ENCODE data around the gene AHNAK. TPM values are rescaled to one million over a fixed set of nuclear protein-coding genes. Genes with fewer than 3 reads are reported as not detected.
A peak's percentile ranks its signal among the peaks of the same experiment; 100 is the strongest.
"Not testable (repeated sequence)": the region's sequence is repeated elsewhere in the genome, so short reads cannot be mapped to it uniquely, and the experiment has no call there.

The AHNAK gene
- total RNA-seq, 2 donors from 2014 or later: 80.3 to 131 TPM

DNA sequence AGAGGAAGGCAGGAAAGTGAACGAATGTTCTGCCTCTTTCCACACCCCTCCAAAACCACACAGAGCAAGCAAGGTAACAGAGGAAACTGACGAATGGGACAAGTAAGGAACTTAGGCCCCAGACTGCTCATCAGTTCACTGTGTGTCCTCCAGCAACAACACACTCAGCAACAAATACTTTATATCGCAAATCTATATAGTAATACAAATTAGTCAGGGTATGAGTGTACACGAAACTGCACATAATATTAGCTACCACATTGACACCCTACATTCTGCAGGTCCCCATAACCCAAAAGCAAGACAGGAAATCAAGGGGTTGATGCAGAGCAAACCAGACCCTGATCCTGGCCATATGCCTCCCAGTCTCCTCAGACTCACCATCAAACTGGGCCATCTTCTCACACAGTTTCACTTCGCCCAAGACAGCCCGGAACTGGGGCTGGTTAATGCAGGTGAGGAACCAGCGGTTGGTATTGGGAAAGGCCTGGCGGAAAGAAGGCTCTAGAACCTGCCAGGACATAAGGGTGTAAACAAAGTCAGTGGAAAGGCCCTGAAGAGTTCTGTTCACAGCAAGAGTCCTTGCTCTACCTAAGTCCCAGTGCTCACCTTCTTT lies 20.5 kb upstream of the AHNAK start:
- no peaks in the 10 kb centered on the region for H3K9me3 Mint-ChIP-seq
- peaks cover 76% of the 10 kb centered on the region for H3K4me1 Mint-ChIP-seq (ENCODE audit: low read depth)
- H3K27ac Mint-ChIP-seq: peak overlapping the region; percentile 95
- DNase-seq (no peak), ATAC-seq (replicated peaks in 1 of 2) (peak; percentile 15 to 47)
- H3K36me3 Mint-ChIP-seq (ENCODE audit: insufficient read depth in 2 of 2): peaks cover 25 to 53% of the 10 kb centered on the region in 2 donors
- H3K4me3 Mint-ChIP-seq: peak overlapping the region; percentile 17 to 50
- no peaks in the 10 kb centered on the region for H3K27me3 Mint-ChIP-seq (ENCODE audit: low read depth)

DNA sequence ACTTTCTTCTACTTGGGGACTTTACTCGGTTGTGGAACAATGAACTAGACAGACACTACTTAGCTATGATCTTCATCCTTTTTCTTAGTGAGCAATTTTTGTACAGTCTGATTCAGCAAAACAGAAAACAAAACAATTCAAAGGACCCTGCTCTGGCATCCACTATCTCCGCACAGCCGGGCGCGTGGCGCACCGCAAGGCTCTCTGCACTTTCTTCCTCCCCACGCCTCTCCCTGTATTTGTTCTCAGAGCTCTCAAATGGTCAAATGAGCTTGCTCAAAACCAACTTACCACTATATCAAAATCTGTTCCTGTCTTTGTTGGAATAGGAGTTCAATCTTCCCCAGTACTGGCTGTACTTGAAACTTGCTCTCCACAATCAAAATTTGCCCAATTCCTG lies 19.6 kb upstream of the AHNAK start:
- Mint-ChIP-seq H3K36me3 (ENCODE audit: insufficient read depth in 2 of 2) (peaks cover 20 to 46% of the 10 kb centered on the region in 2 donors), H3K4me1 (ENCODE audit: low read depth) (peaks cover 72% of the 10 kb centered on the region), H3K4me3 (peak overlapping the region in 1 of 2 donors; percentile 9), H3K27ac (peak overlapping the region; percentile 95), H3K9me3 (no peaks in the 10 kb centered on the region), H3K27me3 (ENCODE audit: low read depth) (no peaks in the 10 kb centered on the region)
- DNase-seq (no peak), ATAC-seq (replicated peaks in 1 of 2) (no peak)

DNA sequence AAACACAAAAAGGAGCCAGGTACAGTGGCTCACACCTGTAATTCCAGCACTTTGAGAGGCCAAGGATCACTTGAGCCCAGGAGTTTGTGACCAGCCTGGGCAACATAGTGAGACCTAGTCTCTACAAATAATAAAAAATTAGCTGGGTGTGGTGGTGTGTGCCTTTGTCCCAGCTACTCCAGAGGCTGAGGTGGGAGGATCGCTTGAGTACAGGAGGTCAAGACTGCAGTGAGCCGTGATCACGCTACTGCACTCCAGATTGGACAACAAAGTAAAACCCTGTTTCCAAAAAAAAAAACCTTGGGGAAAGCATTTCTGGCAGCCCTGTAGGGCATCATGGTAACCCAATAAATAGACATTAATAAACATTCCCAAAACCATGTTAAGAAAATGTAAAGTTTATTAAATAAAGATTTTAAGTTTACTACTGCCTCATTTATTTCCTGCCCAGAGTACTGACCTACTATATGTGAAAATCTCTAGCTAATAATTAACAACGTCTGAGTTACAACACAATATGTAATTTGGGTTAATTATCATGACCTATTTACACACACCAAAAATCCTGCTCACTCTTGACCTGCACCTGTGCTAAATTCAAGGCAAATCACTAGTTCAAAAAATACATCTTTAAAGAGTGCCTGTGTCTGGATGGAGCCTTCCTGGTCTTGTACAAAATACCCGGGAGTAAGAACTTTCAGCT lies 18.6 kb upstream of the AHNAK start:
- ATAC-seq (replicated peaks in 1 of 2) (no peak), DNase-seq (no peak)
- Mint-ChIP-seq H3K27ac (peak overlapping the region; percentile 76), H3K27me3 (ENCODE audit: low read depth) (no peaks in the 10 kb centered on the region), H3K4me1 (ENCODE audit: low read depth) (peaks cover 72% of the 10 kb centered on the region), H3K4me3 (no peak overlapping the region), H3K36me3 (ENCODE audit: insufficient read depth in 2 of 2) (peaks cover 14 to 37% of the 10 kb centered on the region in 2 donors), H3K9me3 (no peaks in the 10 kb centered on the region)

GRCh38 chr11:62561677-62562230 lies 15.1 kb upstream of the AHNAK start:
- ATAC-seq (replicated peaks in 1 of 2); H3K9me3 Mint-ChIP-seq; H3K4me3 Mint-ChIP-seq; DNase-seq; H3K27me3 Mint-ChIP-seq (ENCODE audit: low read depth): not testable (repeated sequence)
- Mint-ChIP-seq H3K27ac (peak overlapping the region; percentile 87), H3K4me1 (ENCODE audit: low read depth) (peaks cover 75% of the 10 kb centered on the region), H3K36me3 (ENCODE audit: insufficient read depth in 2 of 2) (peaks cover 10 to 31% of the 10 kb centered on the region in 2 donors)

DNA sequence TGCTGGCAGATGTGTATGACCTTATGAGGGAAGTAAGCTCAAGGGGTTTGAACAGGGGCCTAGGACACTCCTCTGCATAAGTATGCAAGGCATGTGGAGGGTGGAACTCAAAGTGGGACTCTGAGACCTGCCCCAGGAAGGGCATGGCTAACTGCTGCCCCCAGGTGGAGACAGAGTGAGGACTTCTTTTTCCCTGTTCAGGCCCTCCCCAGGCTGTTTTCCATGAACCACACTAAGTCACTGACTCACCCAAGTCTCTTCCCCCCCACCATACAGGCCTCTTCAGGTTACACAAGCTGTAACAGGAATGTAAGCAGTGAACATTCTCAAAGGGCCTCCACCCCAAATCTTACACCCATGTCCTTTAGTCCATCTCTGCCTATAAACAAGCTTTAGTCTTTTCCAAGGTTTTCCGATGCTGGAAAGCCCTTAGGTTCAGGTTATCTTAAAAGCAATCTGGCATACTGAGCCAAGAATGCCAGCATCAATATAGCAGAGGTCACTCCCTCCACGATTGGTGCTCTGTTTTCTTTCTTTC lies 14.0 kb upstream of the AHNAK start:
- ATAC-seq (replicated peaks in 1 of 2): peak in 1 of 2 donors; percentile 20
- Mint-ChIP-seq H3K4me3 (no peak overlapping the region), H3K27ac (peak overlapping the region; percentile 63), H3K36me3 (ENCODE audit: insufficient read depth in 2 of 2) (peaks cover 6 to 22% of the 10 kb centered on the region in 2 donors), H3K27me3 (ENCODE audit: low read depth) (no peaks in the 10 kb centered on the region), H3K4me1 (ENCODE audit: low read depth) (peaks cover 75% of the 10 kb centered on the region), H3K9me3 (no peaks in the 10 kb centered on the region)
- DNase-seq: peak; percentile 75 to 77

- H3K27me3 Mint-ChIP-seq (ENCODE audit: low read depth); H3K9me3 Mint-ChIP-seq; ATAC-seq (replicated peaks in 1 of 2); DNase-seq: not testable (repeated sequence)
- H3K4me3 Mint-ChIP-seq: peak overlapping the region in 1 of 2 donors; percentile 67
- H3K27ac Mint-ChIP-seq: peak overlapping the region; percentile 63
- H3K4me1 Mint-ChIP-seq (ENCODE audit: low read depth): peaks cover 82% of the 10 kb centered on the region
- H3K36me3 Mint-ChIP-seq (ENCODE audit: insufficient read depth in 2 of 2): peaks cover 4 to 15% of the 10 kb centered on the region in 2 donors
These were observed 13.0 kb upstream of the AHNAK start for GRCh38 chr11:62559626-62560025.

- Mint-ChIP-seq H3K27me3 (ENCODE audit: low read depth) (no peaks in the 10 kb centered on the region), H3K4me1 (ENCODE audit: low read depth) (peaks cover 86% of the 10 kb centered on the region), H3K4me3 (peak overlapping the region; percentile 13 to 67), H3K27ac (peak overlapping the region; percentile 63), H3K36me3 (ENCODE audit: insufficient read depth in 2 of 2) (peaks cover 4 to 15% of the 10 kb centered on the region in 2 donors), H3K9me3 (no peaks in the 10 kb centered on the region)
- DNase-seq (no peak), ATAC-seq (replicated peaks in 1 of 2) (no peak)
These were observed 12.6 kb upstream of the AHNAK start for GRCh38 chr11:62559204-62559603.

DNA sequence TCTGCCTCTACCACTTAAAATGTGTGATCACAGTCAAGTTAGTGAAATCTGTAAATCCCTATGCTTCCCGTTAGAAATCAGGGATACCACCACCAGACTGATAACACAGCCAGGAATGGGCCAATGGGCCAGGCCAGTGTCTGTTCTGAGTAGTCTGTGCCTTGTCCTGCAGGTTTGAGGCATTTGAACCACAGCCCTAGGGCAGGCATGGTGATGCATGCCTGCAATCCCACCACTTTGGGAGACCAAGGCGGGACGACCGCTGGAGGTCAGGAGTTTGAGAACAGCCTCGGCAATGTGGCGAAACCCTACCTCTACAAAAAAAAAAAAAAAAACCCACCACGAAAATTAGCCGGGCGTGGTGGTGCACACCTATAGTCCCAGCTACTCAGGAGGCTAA lies 12.1 kb upstream of the AHNAK start:
- no peak for ATAC-seq (replicated peaks in 1 of 2)
- H3K4me3 Mint-ChIP-seq: no peak overlapping the region

GRCh38 chr11:62556875-62557631 lies 10.4 kb upstream of the AHNAK start:
- H3K27ac Mint-ChIP-seq: peak overlapping the region; percentile 85
- peak; percentile 43 to 52 for ATAC-seq (replicated peaks in 1 of 2)
- H3K4me3 Mint-ChIP-seq: peak overlapping the region; percentile 80 to 93

More for the DNA sequence above, 12.1 kb upstream of the AHNAK start:
- Mint-ChIP-seq H3K27me3 (ENCODE audit: low read depth) (no peaks in the 10 kb centered on the region), H3K27ac (peak overlapping the region; percentile 85), H3K4me1 (ENCODE audit: low read depth) (peaks cover 86% of the 10 kb centered on the region), H3K9me3 (no peaks in the 10 kb centered on the region), H3K36me3 (ENCODE audit: insufficient read depth in 2 of 2) (peaks cover 4 to 15% of the 10 kb centered on the region in 2 donors)
- DNase-seq: no peak

GRCh38 chr11:62556108-62556874 lies 9.7 kb upstream of the AHNAK start:
- ATAC-seq (replicated peaks in 1 of 2) (peak; percentile 71 to 73), DNase-seq (peak; percentile 88 to 91)
- no peaks in the 10 kb centered on the region for H3K9me3 Mint-ChIP-seq
- H3K27ac Mint-ChIP-seq: peak overlapping the region; percentile 85
- H3K4me1 Mint-ChIP-seq (ENCODE audit: low read depth): peaks cover 98% of the 10 kb centered on the region
- H3K36me3 Mint-ChIP-seq (ENCODE audit: insufficient read depth in 2 of 2): peaks cover 2 to 13% of the 10 kb centered on the region in 2 donors
- H3K4me3 Mint-ChIP-seq: peak overlapping the region; percentile 80 to 93
- H3K27me3 Mint-ChIP-seq (ENCODE audit: low read depth): no peaks in the 10 kb centered on the region

More at GRCh38 chr11:62556875-62557631, 10.4 kb upstream of the AHNAK start:
- peaks cover 94% of the 10 kb centered on the region for H3K4me1 Mint-ChIP-seq (ENCODE audit: low read depth)
- H3K36me3 Mint-ChIP-seq (ENCODE audit: insufficient read depth in 2 of 2): peaks cover 4 to 14% of the 10 kb centered on the region in 2 donors
- peak; percentile 72 to 80 for DNase-seq
- no peaks in the 10 kb centered on the region for H3K27me3 Mint-ChIP-seq (ENCODE audit: low read depth)
- no peaks in the 10 kb centered on the region for H3K9me3 Mint-ChIP-seq

GRCh38 chr11:62555464-62556107 lies 9.0 kb upstream of the AHNAK start:
- peaks cover 2 to 13% of the 10 kb centered on the region in 2 donors for H3K36me3 Mint-ChIP-seq (ENCODE audit: insufficient read depth in 2 of 2)

More at GRCh38 chr11:62555464-62556107, 9.0 kb upstream of the AHNAK start:
- DNase-seq (peak; percentile 61 to 66), ATAC-seq (replicated peaks in 1 of 2) (peak; percentile 19 to 31)
- Mint-ChIP-seq H3K27ac (peak overlapping the region; percentile 85), H3K4me3 (peak overlapping the region; percentile 80 to 93), H3K9me3 (no peaks in the 10 kb centered on the region), H3K4me1 (ENCODE audit: low read depth) (peaks cover 99% of the 10 kb centered on the region), H3K27me3 (ENCODE audit: low read depth) (no peaks in the 10 kb centered on the region)
